MCF 10A (cell line): Measurements from ENCODE around the gene SLC6A2. TPM values are rescaled to one million over a fixed set of nuclear protein-coding genes. Genes with fewer than 3 reads are reported as not detected.

ENCODE experiments used
- BruUV-seq: library from RNA; stranded (reverse); fragments of 400-500 nt; replicated peaks from 2 replicates; lab custom pipeline; 2021; lab: Mats Ljungman, UMichigan
- CTCF ChIA-PET: fragments of 300-600 bp; sonication (Branson Sonifier 250); formaldehyde crosslinking; extraction: SDS; loops from one replicate; lab custom pipeline; 2021; ENCODE audit warnings: antibody characterized with exemption, inconsistent platforms; lab: Yijun Ruan, JAX
- POLR2A ChIA-PET: fragments of 300-600, 350-650 bp; sonication (Branson Sonifier 250); formaldehyde crosslinking; extraction: SDS; loops from one replicate; lab custom pipeline; 2020; ENCODE audit warnings: antibody characterized with exemption, inconsistent platforms; lab: Yijun Ruan, JAX
- DNase-seq: peaks from one replicate; pipeline ENCODE4 v3.0.0-alpha.2; 2018; ENCODE audit not compliant: unreplicated experiment
- H3K27ac Mint-ChIP-seq: one replicate; pipeline ENCODE4 v1.8.0; 2022; ENCODE audit warnings: mild to moderate bottlenecking, low read depth, mixed read lengths; ENCODE audit not compliant: unreplicated experiment
- H3K27me3 Mint-ChIP-seq: one replicate; pipeline ENCODE4 v1.8.0; 2022; ENCODE audit warnings: mixed read lengths; ENCODE audit not compliant: insufficient read depth, unreplicated experiment
- H3K36me3 Mint-ChIP-seq: one replicate; pipeline ENCODE4 v1.8.0; 2022; ENCODE audit warnings: mild to moderate bottlenecking, moderate library complexity, mixed read lengths; ENCODE audit not compliant: insufficient read depth, unreplicated experiment
- H3K4me1 Mint-ChIP-seq: one replicate; pipeline ENCODE4 v1.8.0; 2022; ENCODE audit warnings: mixed read lengths; ENCODE audit not compliant: insufficient read depth, unreplicated experiment
- H3K4me3 Mint-ChIP-seq: one replicate; pipeline ENCODE4 v1.8.0; 2022; ENCODE audit warnings: mild to moderate bottlenecking, moderate library complexity, mixed read lengths; ENCODE audit not compliant: unreplicated experiment
- H3K9me3 Mint-ChIP-seq: one replicate; pipeline ENCODE4 v1.8.0; 2022; ENCODE audit warnings: mixed read lengths; ENCODE audit not compliant: unreplicated experiment
- CTCF ChIP-seq: fragments of 200-600 bp; IDR thresholded peaks from one replicate; pipeline ENCODE4 v1.8.0; 2022; ENCODE audit warnings: antibody characterized with exemption, mild to moderate bottlenecking; ENCODE audit not compliant: unreplicated experiment
- intact Hi-C: fragments of 100-400 bp; cut with micrococcal nuclease; formaldehyde crosslinking; loops from 2 replicates; pipeline ENCODE4 v1.14.1; 2022
- total RNA-seq: library from RNA; stranded (reverse); gene quantifications from 2 replicates; pipeline ENCODE4 v1.2.3, GENCODE V29; 2022

SLC6A2 gene
- total RNA-seq, 1 experiment from 2014 or later: not detected

- H3K4me3 Mint-ChIP-seq: no peak overlapping the region
- CTCF ChIA-PET: interaction anchor here (0.7 to 1.0 kb wide), 2 partner anchors 13 to 37 kb away, joined by 3 read pairs; no protein-coding TSS in a partner anchor
- POLR2A ChIA-PET: interaction anchor here (0.7 kb wide), 1 partner anchor 45 kb away, joined by 3 read pairs; no protein-coding TSS in a partner anchor
- no TSS peak for BruUV-seq
- H3K27ac Mint-ChIP-seq: no peak overlapping the region
- no peaks in the 10 kb centered on the region for H3K27me3 Mint-ChIP-seq
- H3K36me3 Mint-ChIP-seq: no peaks in the 10 kb centered on the region
- no peaks in the 10 kb centered on the region for H3K9me3 Mint-ChIP-seq
- TF ChIP-seq CTCF: no peak
- intact Hi-C loops: loop anchor here (2.0 kb wide), 1 partner anchor 81 kb away; no protein-coding TSS in a partner anchor
- peaks cover 6% of the 10 kb centered on the region for H3K4me1 Mint-ChIP-seq
- no peak for DNase-seq
These were observed 34.0 kb upstream of the SLC6A2 start for GRCh38 chr16:55621771-55622170.

GRCh38 chr16:55622272-55622671 lies 33.5 kb upstream of the SLC6A2 start:
- BruUV-seq: no TSS peak
- ChIA-PET POLR2A (interaction anchor here (0.7 kb wide), 1 partner anchor 45 kb away, joined by 3 read pairs; no protein-coding TSS in a partner anchor), CTCF (interaction anchor here (0.7 to 1.0 kb wide), 3 partner anchors 13 to 38 kb away, joined by 3 to 5 read pairs (median 3); no protein-coding TSS in a partner anchor)
- no peaks in the 10 kb centered on the region for H3K27me3 Mint-ChIP-seq
- no peaks in the 10 kb centered on the region for H3K9me3 Mint-ChIP-seq
- peaks cover 6% of the 10 kb centered on the region for H3K4me1 Mint-ChIP-seq
- no peak overlapping the region for H3K27ac Mint-ChIP-seq
- no peak for DNase-seq
- H3K4me3 Mint-ChIP-seq: no peak overlapping the region
- intact Hi-C loops: loop anchor here (2.0 kb wide), 1 partner anchor 81 kb away; no protein-coding TSS in a partner anchor
- TF ChIP-seq CTCF: no peak
- no peaks in the 10 kb centered on the region for H3K36me3 Mint-ChIP-seq

- POLR2A ChIA-PET: no interaction called here
- no peaks in the 10 kb centered on the region for H3K27me3 Mint-ChIP-seq
- BruUV-seq: no TSS peak
- no peak overlapping the region for H3K27ac Mint-ChIP-seq
- H3K9me3 Mint-ChIP-seq: no peaks in the 10 kb centered on the region
- H3K36me3 Mint-ChIP-seq: no peaks in the 10 kb centered on the region
- peak; percentile 45 for DNase-seq
- intact Hi-C loops: loop anchor here (2.0 kb wide), 1 partner anchor 80 kb away; no protein-coding TSS in a partner anchor
- H3K4me3 Mint-ChIP-seq: no peak overlapping the region
- TF ChIP-seq CTCF: no peak
- CTCF ChIA-PET: interaction anchor here (1.0 to 1.2 kb wide), 3 partner anchors 13 to 158 kb away, joined by 3 to 5 read pairs (median 5); no protein-coding TSS in a partner anchor
- H3K4me1 Mint-ChIP-seq: peaks cover 6% of the 10 kb centered on the region
These were observed 32.7 kb upstream of the SLC6A2 start for GRCh38 chr16:55622930-55623561.

GRCh38 chr16:55623640-55624039 lies 32.1 kb upstream of the SLC6A2 start:
- intact Hi-C loops: loop anchor here (2.0 kb wide), 1 partner anchor 79 kb away; no protein-coding TSS in a partner anchor
- H3K9me3 Mint-ChIP-seq: no peaks in the 10 kb centered on the region
- POLR2A ChIA-PET: no interaction called here
- no peak overlapping the region for H3K27ac Mint-ChIP-seq
- CTCF ChIA-PET: interaction anchor here (1.1 to 1.2 kb wide), 2 partner anchors 56 to 159 kb away, joined by 3 to 5 read pairs; no protein-coding TSS in a partner anchor
- BruUV-seq: no TSS peak
- peak; percentile 6 for TF ChIP-seq CTCF
- H3K4me3 Mint-ChIP-seq: no peak overlapping the region
- H3K27me3 Mint-ChIP-seq: no peaks in the 10 kb centered on the region
- no peak for DNase-seq
- H3K36me3 Mint-ChIP-seq: no peaks in the 10 kb centered on the region
- H3K4me1 Mint-ChIP-seq: peaks cover 6% of the 10 kb centered on the region
